Measurements from ENCODE around the gene INAFM1. TPM values are rescaled to one million over a fixed set of nuclear protein-coding genes. Genes with fewer than 3 reads are reported as not detected.

The INAFM1 gene
- total and polyA plus RNA-seq, 2 donors (not counting 3 experiments of a cell fraction or from before 2014, with no cell fraction given) = 2.8 to 8.3 TPM

DNA sequence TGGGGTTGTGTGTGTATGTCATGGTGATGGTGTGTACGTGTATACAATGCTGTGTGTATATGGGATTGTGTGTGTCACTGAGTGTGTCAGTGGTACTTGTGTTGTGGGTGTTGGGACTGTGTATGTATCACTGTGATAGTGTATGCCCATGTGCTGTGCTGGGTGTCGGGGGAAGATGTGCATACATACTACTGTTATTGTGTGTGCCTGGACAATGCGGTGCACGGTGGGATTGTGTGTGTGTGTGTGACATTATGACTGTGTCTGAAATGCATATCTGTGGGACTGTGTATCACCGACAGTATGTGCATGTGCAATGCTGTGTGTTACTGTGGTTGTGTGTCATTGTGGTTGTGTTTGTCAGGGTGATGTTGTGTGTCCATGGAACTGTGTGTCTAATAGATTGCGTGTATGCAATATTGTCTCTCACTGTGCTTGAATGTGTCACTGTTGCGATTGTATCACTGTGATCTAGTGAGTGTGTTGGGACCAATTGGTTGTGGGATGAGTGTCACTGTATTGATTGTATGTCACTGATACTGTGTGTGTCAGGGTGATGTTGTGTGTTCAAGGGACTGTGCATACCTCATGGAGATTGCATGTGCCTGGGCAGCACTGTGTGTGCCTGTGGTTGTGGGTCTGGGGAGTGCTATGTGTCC is 32.6 kb upstream of the INAFM1 start:
- no peak overlapping the region for H3K9ac ChIP-seq (replicated peaks; ENCODE audit: extremely low read depth, insufficient read depth, low read length)
- H3K79me2 ChIP-seq (ENCODE audit: control insufficient read depth, insufficient read depth, low read length) = no peaks in the 10 kb centered on the region
- H3K4me2 ChIP-seq (ENCODE audit: insufficient read depth, low read length) = no peak overlapping the region
- H3K4me1 ChIP-seq (ENCODE audit: control insufficient read depth, extremely low read depth, insufficient read depth, low read length) = peaks cover 21% of the 10 kb centered on the region
- ChIA-PET POLR2A (no interaction called here), CTCF (interaction anchor here (6.3 to 8.3 kb wide), 2 partner anchors 28 to 94 kb away, joined by 223 to 533 read pairs; no protein-coding TSS in a partner anchor)
- BruUV-seq (replicated peaks) = no TSS peak
- no peak overlapping the region for H3K27ac ChIP-seq (ENCODE audit: insufficient read depth, low read depth, low read length)
- intact Hi-C loops (cut with micrococcal nuclease) (loop anchor here (5.0 kb wide), 2 partner anchors 205 to 385 kb away; no protein-coding TSS in a partner anchor), dilution Hi-C loops (cut with MboI; ENCODE audit: extremely low pct_ligation_motif_present, low sequenced_read_pairs) (no loop called here)
- H3K27me3 ChIP-seq (ENCODE audit: control insufficient read depth in 2 of 2, insufficient read depth in 2 of 2, low read length in 2 of 2) = no peaks in the 10 kb centered on the region
- no peaks in the 10 kb centered on the region for H3K9me1 ChIP-seq (replicated peaks; ENCODE audit: control insufficient read depth, extremely low read depth, insufficient read depth, low read length)
- DNase-seq (ENCODE audit: low read depth, low spot score) = no peak
- no peaks in the 10 kb centered on the region for H4K20me1 ChIP-seq (replicated peaks; ENCODE audit: control insufficient read depth, extremely low read depth, insufficient read depth, low read length)
- H3K9me3 ChIP-seq (replicated peaks; ENCODE audit: control insufficient read depth, insufficient read depth, low read length) = no peaks in the 10 kb centered on the region
- TF ChIP-seq, protein P1, sequence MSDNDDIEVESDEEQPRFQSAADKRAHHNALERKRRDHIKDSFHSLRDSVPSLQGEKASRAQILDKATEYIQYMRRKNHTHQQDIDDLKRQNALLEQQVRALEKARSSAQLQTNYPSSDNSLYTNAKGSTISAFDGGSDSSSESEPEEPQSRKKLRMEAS (IDR thresholded peaks at IDR 0.05; ENCODE audit: insufficient read depth, insufficient read length) = no peak
- TF ChIP-seq EZH2 (IDR thresholded peaks at IDR 0.05; ENCODE audit: borderline replicate concordance, low read depth, low read length, severe bottlenecking) (no peak), GATA2 (IDR thresholded peaks at IDR 0.05; ENCODE audit: insufficient read depth, insufficient read length, low read depth, low read length) (no peak), POLR2AphosphoS5 (IDR thresholded peaks at IDR 0.05; ENCODE audit: insufficient read depth, low read depth, low read length) (no peak), JUN (IDR thresholded peaks at IDR 0.05; ENCODE audit: borderline replicate concordance, insufficient read depth, insufficient read length, low read depth) (no peak), FOS (IDR thresholded peaks at IDR 0.05; ENCODE audit: borderline replicate concordance, insufficient read depth, low read length) (no peak), POLR2A (IDR thresholded peaks at IDR 0.05; ENCODE audit: low read depth, low read length) (no peak), MYC (IDR thresholded peaks at IDR 0.05; ENCODE audit: low read depth, low read length) (no peak)
- TF ChIP-seq, protein P2, sequence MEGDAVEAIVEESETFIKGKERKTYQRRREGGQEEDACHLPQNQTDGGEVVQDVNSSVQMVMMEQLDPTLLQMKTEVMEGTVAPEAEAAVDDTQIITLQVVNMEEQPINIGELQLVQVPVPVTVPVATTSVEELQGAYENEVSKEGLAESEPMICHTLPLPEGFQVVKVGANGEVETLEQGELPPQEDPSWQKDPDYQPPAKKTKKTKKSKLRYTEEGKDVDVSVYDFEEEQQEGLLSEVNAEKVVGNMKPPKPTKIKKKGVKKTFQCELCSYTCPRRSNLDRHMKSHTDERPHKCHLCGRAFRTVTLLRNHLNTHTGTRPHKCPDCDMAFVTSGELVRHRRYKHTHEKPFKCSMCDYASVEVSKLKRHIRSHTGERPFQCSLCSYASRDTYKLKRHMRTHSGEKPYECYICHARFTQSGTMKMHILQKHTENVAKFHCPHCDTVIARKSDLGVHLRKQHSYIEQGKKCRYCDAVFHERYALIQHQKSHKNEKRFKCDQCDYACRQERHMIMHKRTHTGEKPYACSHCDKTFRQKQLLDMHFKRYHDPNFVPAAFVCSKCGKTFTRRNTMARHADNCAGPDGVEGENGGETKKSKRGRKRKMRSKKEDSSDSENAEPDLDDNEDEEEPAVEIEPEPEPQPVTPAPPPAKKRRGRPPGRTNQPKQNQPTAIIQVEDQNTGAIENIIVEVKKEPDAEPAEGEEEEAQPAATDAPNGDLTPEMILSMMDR (IDR thresholded peaks at IDR 0.05; ENCODE audit: extremely low read depth in 1 of 2, insufficient read depth in 1 of 2, low read depth in 1 of 2, low read length in 2 of 2) = no peak
- H3K4me3 ChIP-seq (replicated peaks in 1 of 3; ENCODE audit: insufficient read depth in 1 of 3, low read depth in 1 of 3, low read length in 3 of 3) = no peak overlapping the region
- FAIRE-seq = no peak
- no peak overlapping the region for H2AFZ ChIP-seq (ENCODE audit: low read depth, low read length)
- H3K36me3 ChIP-seq (ENCODE audit: control insufficient read depth in 2 of 2, extremely low read depth in 1 of 2, insufficient read depth in 2 of 2, low read length in 2 of 2) = no peaks in the 10 kb centered on the region

All from endothelial cell of umbilical vein (primary cell).